HEK293 (cell line): ENCODE measurements around the gene CALHM3.

Source experiments
- BCL6B ChIP-seq: fragments of 450-650 bp; formaldehyde crosslinking; IDR thresholded peaks from 2 replicates; pipeline ENCODE4 v1.5.1; 2017; ENCODE audit warnings: missing biosample characterization, missing genetic modification characterization
- CTCF ChIP-seq: fragments of 450-650 bp; formaldehyde crosslinking; IDR thresholded peaks from 2 replicates; pipeline ENCODE4 v1.5.1; 2016; ENCODE audit warnings: missing biosample characterization, missing genetic modification characterization
- KLF1 ChIP-seq: fragments of 450-650 bp; formaldehyde crosslinking; IDR thresholded peaks from 2 replicates; pipeline ENCODE4 v1.5.1; 2016; ENCODE audit warnings: missing biosample characterization, missing genetic modification characterization
- MEIS1 ChIP-seq: sonication (generic); formaldehyde crosslinking; IDR thresholded peaks from 2 replicates; pipeline ENCODE4 v1.8.1; 2022; ENCODE audit warnings: missing genetic modification reagents, mild to moderate bottlenecking, borderline replicate concordance
- PRDM2 ChIP-seq: fragments of 450-650 bp; formaldehyde crosslinking; IDR thresholded peaks from 2 replicates; pipeline ENCODE4 v1.5.1; 2016; ENCODE audit warnings: missing biosample characterization, missing genetic modification characterization, borderline replicate concordance
- SP2 ChIP-seq: fragments of 450-650 bp; formaldehyde crosslinking; IDR thresholded peaks from 2 replicates; pipeline ENCODE4 v1.5.1; 2016; ENCODE audit warnings: missing biosample characterization, missing genetic modification characterization
- ZBTB48 ChIP-seq: fragments of 450-650 bp; formaldehyde crosslinking; IDR thresholded peaks from 2 replicates; pipeline ENCODE4 v1.5.1; 2016; ENCODE audit warnings: missing biosample characterization, missing genetic modification characterization
- ZFP37 ChIP-seq: fragments of 450-650 bp; formaldehyde crosslinking; IDR thresholded peaks from 2 replicates; pipeline ENCODE4 v1.5.1; 2016; ENCODE audit warnings: missing biosample characterization, missing genetic modification characterization
- ZNF133 ChIP-seq: fragments of 450-650 bp; formaldehyde crosslinking; IDR thresholded peaks from 2 replicates; pipeline ENCODE4 v1.5.1; 2016; ENCODE audit warnings: missing biosample characterization, missing genetic modification characterization
- ZNF18 ChIP-seq: fragments of 450-650 bp; formaldehyde crosslinking; IDR thresholded peaks from 2 replicates; pipeline ENCODE4 v1.5.1; 2016; ENCODE audit warnings: missing biosample characterization, missing genetic modification characterization
- ZNF202 ChIP-seq: fragments of 450-650 bp; formaldehyde crosslinking; IDR thresholded peaks from 2 replicates; pipeline ENCODE4 v1.5.1; 2016; ENCODE audit warnings: missing biosample characterization, missing genetic modification characterization, borderline replicate concordance
- ZNF23 ChIP-seq: fragments of 450-650 bp; formaldehyde crosslinking; IDR thresholded peaks from 2 replicates; pipeline ENCODE4 v1.5.1; 2016; ENCODE audit warnings: missing biosample characterization, missing genetic modification characterization, borderline replicate concordance
- ZNF24 ChIP-seq: fragments of 450-650 bp; formaldehyde crosslinking; IDR thresholded peaks from 2 replicates; pipeline ENCODE4 v1.5.1; 2016; ENCODE audit warnings: missing biosample characterization, missing genetic modification characterization
- ZNF311 ChIP-seq: fragments of 450-650 bp; formaldehyde crosslinking; IDR thresholded peaks from 2 replicates; pipeline ENCODE4 v1.5.1; 2017; ENCODE audit warnings: missing biosample characterization, missing genetic modification characterization, borderline replicate concordance
- ZNF335 ChIP-seq: fragments of 450-650 bp; formaldehyde crosslinking; conservative IDR thresholded peaks from 2 replicates; pipeline ENCODE4 v1.5.1; 2016; ENCODE audit warnings: missing biosample characterization, missing genetic modification characterization
- ZNF354C ChIP-seq: fragments of 450-650 bp; formaldehyde crosslinking; IDR thresholded peaks from 2 replicates; pipeline ENCODE4 v1.5.1; 2016; ENCODE audit warnings: missing biosample characterization, missing genetic modification characterization, low read depth, borderline replicate concordance
- ZNF513 ChIP-seq: fragments of 450-650 bp; IDR thresholded peaks from 2 replicates; pipeline ENCODE4 v1.5.1; 2018; ENCODE audit warnings: missing biosample characterization, missing genetic modification characterization
- ZNF571 ChIP-seq: fragments of 450-650 bp; formaldehyde crosslinking; IDR thresholded peaks from 2 replicates; pipeline ENCODE4 v1.5.0; 2017; ENCODE audit warnings: missing biosample characterization, missing genetic modification characterization
- ZNF600 ChIP-seq: fragments of 450-650 bp; formaldehyde crosslinking; IDR thresholded peaks from 2 replicates; pipeline ENCODE4 v1.5.1; 2016; ENCODE audit warnings: missing biosample characterization, missing genetic modification characterization
- ZNF629 ChIP-seq: fragments of 450-650 bp; formaldehyde crosslinking; IDR thresholded peaks from 2 replicates; pipeline ENCODE4 v1.5.1; 2017; ENCODE audit warnings: missing biosample characterization, missing genetic modification characterization
- ZNF707 ChIP-seq: fragments of 450-650 bp; formaldehyde crosslinking; IDR thresholded peaks from 2 replicates; pipeline ENCODE4 v1.5.1; 2016; ENCODE audit warnings: missing biosample characterization, missing genetic modification characterization
- TF ChIP-seq, protein P1 (sequence below): fragments of 450-650 bp; formaldehyde crosslinking; IDR thresholded peaks from 2 replicates; pipeline ENCODE4 v1.5.1; 2017; ENCODE audit warnings: missing biosample characterization, mild to moderate bottlenecking, missing genetic modification characterization, moderate library complexity
- TF ChIP-seq, protein P2 (sequence below): fragments of 450-650 bp; formaldehyde crosslinking; IDR thresholded peaks from 2 replicates; pipeline ENCODE4 v1.5.1; 2017; ENCODE audit warnings: missing biosample characterization, missing genetic modification characterization

Gene CALHM3

DNA sequence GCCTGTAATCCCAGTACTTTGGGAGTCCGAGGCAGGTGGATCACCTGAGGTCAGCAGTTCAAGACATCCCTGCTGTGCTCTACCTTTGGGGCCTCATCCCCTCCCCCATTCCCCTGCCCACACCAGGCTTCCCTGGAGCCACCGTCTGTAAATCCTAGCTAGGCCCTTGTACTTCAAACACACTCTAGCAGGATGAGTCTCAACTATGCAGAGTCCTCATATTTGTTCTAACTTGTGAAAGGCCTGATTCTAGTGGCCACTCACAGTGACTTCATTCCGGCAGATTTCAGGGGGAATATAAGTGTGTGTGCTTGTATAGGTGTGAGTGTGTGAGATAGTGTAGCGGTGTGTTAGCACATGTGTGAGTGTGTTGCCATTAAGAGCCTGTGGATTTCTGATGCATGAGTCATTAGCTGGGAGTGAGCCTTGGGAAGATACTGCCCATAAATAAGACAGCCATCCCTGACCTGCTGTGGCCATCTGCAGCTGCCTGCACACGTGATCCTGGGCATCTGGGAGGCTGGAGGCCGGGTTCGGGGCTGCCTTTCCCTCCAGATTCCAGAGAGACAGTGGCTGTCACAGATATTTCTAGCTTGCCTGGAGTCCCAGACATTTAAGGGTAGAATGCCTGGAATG lies 12.8 kb upstream of the CALHM3 start (continued):
- TF ChIP-seq ZNF18 (tag by site-specific recombination): peak; percentile 64; the same call in 1 of the 2 replicates
- TF ChIP-seq ZBTB48 (tag by site-specific recombination): no peak
- no peak for TF ChIP-seq CTCF (tag by site-specific recombination)
- no peak for TF ChIP-seq ZNF23 (tag by site-specific recombination)
- no peak for TF ChIP-seq ZNF133 (tag by site-specific recombination)
- TF ChIP-seq MEIS1: no peak
- no peak for TF ChIP-seq PRDM2 (tag by site-specific recombination)
- no peak for TF ChIP-seq BCL6B
- TF ChIP-seq SP2 (tag by site-specific recombination): no peak
- TF ChIP-seq ZNF513 (tag by site-specific recombination): no peak
- TF ChIP-seq ZNF354C (tag by site-specific recombination): no peak
- no peak for TF ChIP-seq KLF1 (tag by site-specific recombination)
- peak; percentile 62 for TF ChIP-seq ZNF335 (tag by site-specific recombination)
- TF ChIP-seq, protein P1, sequence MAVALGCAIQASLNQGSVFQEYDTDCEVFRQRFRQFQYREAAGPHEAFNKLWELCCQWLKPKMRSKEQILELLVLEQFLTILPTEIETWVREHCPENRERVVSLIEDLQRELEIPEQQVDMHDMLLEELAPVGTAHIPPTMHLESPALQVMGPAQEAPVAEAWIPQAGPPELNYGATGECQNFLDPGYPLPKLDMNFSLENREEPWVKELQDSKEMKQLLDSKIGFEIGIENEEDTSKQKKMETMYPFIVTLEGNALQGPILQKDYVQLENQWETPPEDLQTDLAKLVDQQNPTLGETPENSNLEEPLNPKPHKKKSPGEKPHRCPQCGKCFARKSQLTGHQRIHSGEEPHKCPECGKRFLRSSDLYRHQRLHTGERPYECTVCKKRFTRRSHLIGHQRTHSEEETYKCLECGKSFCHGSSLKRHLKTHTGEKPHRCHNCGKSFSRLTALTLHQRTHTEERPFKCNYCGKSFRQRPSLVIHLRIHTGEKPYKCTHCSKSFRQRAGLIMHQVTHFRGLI (tag by site-specific recombination): no peak
- peak; percentile 79 for TF ChIP-seq ZNF600 (tag by site-specific recombination)
- TF ChIP-seq ZNF24 (tag by site-specific recombination): 0 out of 2 replicates have a peak, but pooled peaks have one; percentile 49
- TF ChIP-seq ZNF707 (tag by site-specific recombination): no peak
- peak; percentile 63 for TF ChIP-seq ZNF629 (tag by site-specific recombination)
- TF ChIP-seq ZNF571 (tag by site-specific recombination): no peak
- no peak for TF ChIP-seq ZNF202 (tag by site-specific recombination)
- TF ChIP-seq ZFP37 (tag by site-specific recombination): no peak
- no peak for TF ChIP-seq ZNF311 (tag by site-specific recombination)
- TF ChIP-seq, protein P2, sequence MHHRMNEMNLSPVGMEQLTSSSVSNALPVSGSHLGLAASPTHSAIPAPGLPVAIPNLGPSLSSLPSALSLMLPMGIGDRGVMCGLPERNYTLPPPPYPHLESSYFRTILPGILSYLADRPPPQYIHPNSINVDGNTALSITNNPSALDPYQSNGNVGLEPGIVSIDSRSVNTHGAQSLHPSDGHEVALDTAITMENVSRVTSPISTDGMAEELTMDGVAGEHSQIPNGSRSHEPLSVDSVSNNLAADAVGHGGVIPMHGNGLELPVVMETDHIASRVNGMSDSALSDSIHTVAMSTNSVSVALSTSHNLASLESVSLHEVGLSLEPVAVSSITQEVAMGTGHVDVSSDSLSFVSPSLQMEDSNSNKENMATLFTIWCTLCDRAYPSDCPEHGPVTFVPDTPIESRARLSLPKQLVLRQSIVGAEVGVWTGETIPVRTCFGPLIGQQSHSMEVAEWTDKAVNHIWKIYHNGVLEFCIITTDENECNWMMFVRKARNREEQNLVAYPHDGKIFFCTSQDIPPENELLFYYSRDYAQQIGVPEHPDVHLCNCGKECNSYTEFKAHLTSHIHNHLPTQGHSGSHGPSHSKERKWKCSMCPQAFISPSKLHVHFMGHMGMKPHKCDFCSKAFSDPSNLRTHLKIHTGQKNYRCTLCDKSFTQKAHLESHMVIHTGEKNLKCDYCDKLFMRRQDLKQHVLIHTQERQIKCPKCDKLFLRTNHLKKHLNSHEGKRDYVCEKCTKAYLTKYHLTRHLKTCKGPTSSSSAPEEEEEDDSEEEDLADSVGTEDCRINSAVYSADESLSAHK: 0 out of 2 replicates have a peak, but pooled peaks have one; percentile 15
